Psoas muscle (tissue), 7 donors: ENCODE measurements around the gene NCF1. TPM values are rescaled to one million over a fixed set of nuclear protein-coding genes. Genes with fewer than 3 reads are reported as not detected.

Experiments used
- polyA plus RNA-seq, 3 donors: library from polyadenylated mRNA; stranded (reverse); fragments of 200-250 nt; gene quantifications; one replicate each; pipeline ENCODE4 v1.2.3, GENCODE V29; 2013
- total RNA-seq, 4 donors: library from RNA; stranded (reverse); fragmentation: NEBNext Ultra II Directional in 2 of 4; extraction: Animal tissue kit (Norgen Biotek cat#: 25700) in 2 of 4; gene quantifications; one replicate each; pipeline versions ENCODE4 v1.2.1 to v1.2.4, GENCODE V29; 2021 to 2023
- donor health status: healthy with polysubstance abuse.
- donor health status: DM: no; HTN: no; CAD: no; lungs with moderate emphysema.
- donor health status: Bipolar disorder and iron deficiency.
- donor health status: healthy.
- donor health status: DM: no; HTN: no; CAD: no.
- donor health status: DM: no; HTN: no; CAD: no.
- donor health status: DM: yes; HTN: yes; CAD: no.

Gene NCF1
- total and polyA plus RNA-seq, 7 donors, result 0.35 to 2.1 (median 0.51) TPM

Other genes starting within 250 kb of the NCF1 start
- 100 to 1,000 TPM in 3 of 4 donors, 10 to 100 TPM in 1; 96.4 to 191 (median 136) TPM for gene GTF2I, start 116.3 kb upstream of the NCF1 start, total RNA-seq
- gene GTF2I, start 116.3 kb upstream of the NCF1 start, polyA plus RNA-seq, result 10 to 100 TPM; 29.2 to 84.9 (median 34.0) TPM
- 10 to 100 TPM; 13.6 to 25.2 (median 18.5) TPM for gene GTF2IRD2, start 77.6 kb downstream of the NCF1 start, total RNA-seq
- gene GTF2IRD2, start 77.6 kb downstream of the NCF1 start, polyA plus RNA-seq, result 10 to 100 TPM in 2 of 3 donors, 1 to 10 TPM in 1; 8.7 to 20.7 (median 14.8) TPM
- 100 to 1,000 TPM; 131 to 255 (median 160) TPM for gene CASTOR2, start 190.7 kb downstream of the NCF1 start, total RNA-seq
- 100 to 1,000 TPM in 1 of 3 donors, 10 to 100 TPM in 1, 1 to 10 TPM in 1; 2.9 to 100 (median 19.7) TPM for gene CASTOR2, start 190.7 kb downstream of the NCF1 start, polyA plus RNA-seq